GM12878 (cell line): ENCODE results near the gene GIMAP1.

Experiments
- CTCF ChIP-seq, 3 experiments: IDR thresholded peaks in 2 of 3; conservative IDR thresholded peaks in 1 of 3; 2 replicates each; pipeline ENCODE4 v1.5.1; 2011; ENCODE audit warnings: low read depth in 3 of 3, low read length in 3 of 3, mild to moderate bottlenecking in 3 of 3, control low read depth in 2 of 3, moderate library complexity in 2 of 3, inconsistent platforms in 1 of 3, mixed read lengths in 1 of 3; ENCODE audit not compliant: control insufficient read depth in 2 of 3, insufficient read depth in 1 of 3; ENCODE audit errors: extremely low read depth in 1 of 3
- EZH2 ChIP-seq: IDR thresholded peaks from 2 replicates; pipeline ENCODE4 v1.6.1; 2012; ENCODE audit warnings: low read depth, mild to moderate bottlenecking, control low read depth, inconsistent platforms, low read length, borderline replicate concordance; ENCODE audit not compliant: control insufficient read depth
- GABPA ChIP-seq: IDR thresholded peaks from 2 replicates; pipeline ENCODE4 v1.6.1; 2014; ENCODE audit warnings: antibody characterized with exemption, low read depth, mild to moderate bottlenecking, inconsistent platforms
- TF ChIP-seq, protein P1 (sequence below): fragments of 450-650 bp; IDR thresholded peaks from 2 replicates; pipeline ENCODE4 v1.6.1; 2017; ENCODE audit warnings: borderline replicate concordance

- TF ChIP-seq, protein P1, sequence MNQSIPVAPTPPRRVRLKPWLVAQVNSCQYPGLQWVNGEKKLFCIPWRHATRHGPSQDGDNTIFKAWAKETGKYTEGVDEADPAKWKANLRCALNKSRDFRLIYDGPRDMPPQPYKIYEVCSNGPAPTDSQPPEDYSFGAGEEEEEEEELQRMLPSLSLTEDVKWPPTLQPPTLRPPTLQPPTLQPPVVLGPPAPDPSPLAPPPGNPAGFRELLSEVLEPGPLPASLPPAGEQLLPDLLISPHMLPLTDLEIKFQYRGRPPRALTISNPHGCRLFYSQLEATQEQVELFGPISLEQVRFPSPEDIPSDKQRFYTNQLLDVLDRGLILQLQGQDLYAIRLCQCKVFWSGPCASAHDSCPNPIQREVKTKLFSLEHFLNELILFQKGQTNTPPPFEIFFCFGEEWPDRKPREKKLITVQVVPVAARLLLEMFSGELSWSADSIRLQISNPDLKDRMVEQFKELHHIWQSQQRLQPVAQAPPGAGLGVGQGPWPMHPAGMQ: no peak
- TF ChIP-seq EZH2 (no peak), GABPA (no peak), CTCF (IDR thresholded peaks at IDR 0.05 in 2 of 3, conservative IDR thresholded peaks at IDR 0.05 in 1 of 3; ENCODE audit: control insufficient read depth in 2 of 3, extremely low read depth in 1 of 3, insufficient read depth in 1 of 3, low read depth in 3 of 3, low read length in 3 of 3) (no peak)
Measured at GRCh38 chr7:150745876-150746275, 29.5 kb downstream of the GIMAP1 start.
